ENCODE data around the gene UBN1. TPM values are rescaled to one million over a fixed set of nuclear protein-coding genes. Genes with fewer than 3 reads are reported as not detected.

Gene UBN1
- total and polyA plus RNA-seq, 2 donors (not counting 3 experiments of a cell fraction or from before 2014, with no cell fraction given): 26.0 to 44.8 TPM

DNA sequence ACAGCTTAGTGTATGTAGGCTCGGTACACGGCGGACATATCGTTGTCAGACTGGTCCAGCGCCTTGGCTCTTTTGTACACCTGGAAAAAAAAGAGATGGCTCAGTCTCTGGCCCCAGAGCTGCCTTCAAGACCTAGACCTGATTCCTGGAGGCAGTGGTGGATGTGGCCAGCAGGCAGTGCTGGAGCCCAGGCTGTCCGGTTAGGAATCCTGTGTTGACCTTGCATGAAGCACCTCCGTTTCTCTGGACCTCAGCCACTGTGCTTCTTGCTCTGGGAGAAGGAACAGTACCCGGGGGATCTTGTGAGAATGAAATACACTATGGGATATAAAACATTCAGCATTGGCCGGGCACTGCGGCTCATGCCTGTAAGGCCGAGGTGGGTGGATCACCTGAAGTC lies 42.0 kb upstream of the UBN1 start:
- CTCF ChIA-PET: no interaction called here
- H3K4me1 ChIP-seq (ENCODE audit: control insufficient read depth, extremely low read depth, insufficient read depth, low read length): peaks cover 7% of the 10 kb centered on the region
- no peaks in the 10 kb centered on the region for H3K27me3 ChIP-seq (ENCODE audit: control insufficient read depth in 2 of 2, insufficient read depth in 2 of 2, low read length in 2 of 2)
- FAIRE-seq (no peak), DNase-seq (ENCODE audit: low read depth, low spot score) (no peak)
- TF ChIP-seq JUN (IDR thresholded peaks at IDR 0.05; ENCODE audit: borderline replicate concordance, insufficient read depth, insufficient read length, low read depth) (no peak), GATA2 (IDR thresholded peaks at IDR 0.05; ENCODE audit: insufficient read depth, insufficient read length, low read depth, low read length) (no peak), EZH2 (IDR thresholded peaks at IDR 0.05; ENCODE audit: borderline replicate concordance, low read depth, low read length, severe bottlenecking) (no peak), FOS (IDR thresholded peaks at IDR 0.05; ENCODE audit: borderline replicate concordance, insufficient read depth, low read length) (no peak), POLR2AphosphoS5 (IDR thresholded peaks at IDR 0.05; ENCODE audit: insufficient read depth, low read depth, low read length) (no peak), POLR2A (IDR thresholded peaks at IDR 0.05; ENCODE audit: low read depth, low read length) (no peak), MYC (IDR thresholded peaks at IDR 0.05; ENCODE audit: low read depth, low read length) (no peak)
- TF ChIP-seq, protein P1, sequence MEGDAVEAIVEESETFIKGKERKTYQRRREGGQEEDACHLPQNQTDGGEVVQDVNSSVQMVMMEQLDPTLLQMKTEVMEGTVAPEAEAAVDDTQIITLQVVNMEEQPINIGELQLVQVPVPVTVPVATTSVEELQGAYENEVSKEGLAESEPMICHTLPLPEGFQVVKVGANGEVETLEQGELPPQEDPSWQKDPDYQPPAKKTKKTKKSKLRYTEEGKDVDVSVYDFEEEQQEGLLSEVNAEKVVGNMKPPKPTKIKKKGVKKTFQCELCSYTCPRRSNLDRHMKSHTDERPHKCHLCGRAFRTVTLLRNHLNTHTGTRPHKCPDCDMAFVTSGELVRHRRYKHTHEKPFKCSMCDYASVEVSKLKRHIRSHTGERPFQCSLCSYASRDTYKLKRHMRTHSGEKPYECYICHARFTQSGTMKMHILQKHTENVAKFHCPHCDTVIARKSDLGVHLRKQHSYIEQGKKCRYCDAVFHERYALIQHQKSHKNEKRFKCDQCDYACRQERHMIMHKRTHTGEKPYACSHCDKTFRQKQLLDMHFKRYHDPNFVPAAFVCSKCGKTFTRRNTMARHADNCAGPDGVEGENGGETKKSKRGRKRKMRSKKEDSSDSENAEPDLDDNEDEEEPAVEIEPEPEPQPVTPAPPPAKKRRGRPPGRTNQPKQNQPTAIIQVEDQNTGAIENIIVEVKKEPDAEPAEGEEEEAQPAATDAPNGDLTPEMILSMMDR (IDR thresholded peaks at IDR 0.05; ENCODE audit: extremely low read depth in 1 of 2, insufficient read depth in 1 of 2, low read depth in 1 of 2, low read length in 2 of 2): no peak
- TF ChIP-seq, protein P2, sequence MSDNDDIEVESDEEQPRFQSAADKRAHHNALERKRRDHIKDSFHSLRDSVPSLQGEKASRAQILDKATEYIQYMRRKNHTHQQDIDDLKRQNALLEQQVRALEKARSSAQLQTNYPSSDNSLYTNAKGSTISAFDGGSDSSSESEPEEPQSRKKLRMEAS (IDR thresholded peaks at IDR 0.05; ENCODE audit: insufficient read depth, insufficient read length): no peak
- POLR2A ChIA-PET: no interaction called here
- no peak overlapping the region for H3K9ac ChIP-seq (replicated peaks; ENCODE audit: extremely low read depth, insufficient read depth, low read length)
- peaks cover 9 to 10% of the 10 kb centered on the region in 2 experiments for H3K36me3 ChIP-seq (ENCODE audit: control insufficient read depth in 2 of 2, extremely low read depth in 1 of 2, insufficient read depth in 2 of 2, low read length in 2 of 2)
- no peak overlapping the region for H3K4me3 ChIP-seq (replicated peaks in 1 of 3; ENCODE audit: insufficient read depth in 1 of 3, low read depth in 1 of 3, low read length in 3 of 3)
- H3K79me2 ChIP-seq (ENCODE audit: control insufficient read depth, insufficient read depth, low read length): no peaks in the 10 kb centered on the region
- no peak overlapping the region for H3K4me2 ChIP-seq (ENCODE audit: insufficient read depth, low read length)
- no TSS peak for BruUV-seq (replicated peaks)
- dilution Hi-C loops (cut with MboI; ENCODE audit: extremely low pct_ligation_motif_present, low sequenced_read_pairs) (no loop called here), intact Hi-C loops (cut with micrococcal nuclease) (no loop called here)
- H3K9me1 ChIP-seq (replicated peaks; ENCODE audit: control insufficient read depth, extremely low read depth, insufficient read depth, low read length): no peaks in the 10 kb centered on the region
- H3K9me3 ChIP-seq (replicated peaks; ENCODE audit: control insufficient read depth, insufficient read depth, low read length): no peaks in the 10 kb centered on the region
- H2AFZ ChIP-seq (ENCODE audit: low read depth, low read length): no peak overlapping the region
- no peak overlapping the region for H3K27ac ChIP-seq (ENCODE audit: insufficient read depth, low read depth, low read length)
- H4K20me1 ChIP-seq (replicated peaks; ENCODE audit: control insufficient read depth, extremely low read depth, insufficient read depth, low read length): no peaks in the 10 kb centered on the region

Measured in endothelial cell of umbilical vein (primary cell).